ENCODE measurements around the gene RGS2.

Gene RGS2

GRCh38 chr1:192797143-192797542, 11.7 kb upstream of the RGS2 start:
- DNase-seq = no peak

DNA sequence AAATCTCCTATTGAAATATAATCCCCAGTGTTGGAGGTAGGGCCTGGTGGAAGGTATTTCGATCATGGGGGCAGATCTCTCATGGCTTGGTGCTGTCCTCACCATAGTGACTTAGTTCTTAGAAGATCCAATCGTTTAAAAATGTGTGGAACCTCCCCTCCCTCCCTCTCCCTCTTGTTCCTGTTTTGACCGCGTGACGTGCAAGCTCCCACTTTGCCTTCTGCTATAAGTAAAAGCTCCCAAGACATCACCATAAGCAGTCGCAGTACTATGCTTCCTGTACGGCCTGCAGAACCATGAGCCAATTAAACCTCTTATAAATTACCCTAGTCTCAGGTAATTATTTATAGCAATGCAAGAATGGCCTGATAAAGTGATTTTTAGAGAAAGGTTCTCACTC, 10.9 kb upstream of the RGS2 start:
- DNase-seq = no peak

DNA sequence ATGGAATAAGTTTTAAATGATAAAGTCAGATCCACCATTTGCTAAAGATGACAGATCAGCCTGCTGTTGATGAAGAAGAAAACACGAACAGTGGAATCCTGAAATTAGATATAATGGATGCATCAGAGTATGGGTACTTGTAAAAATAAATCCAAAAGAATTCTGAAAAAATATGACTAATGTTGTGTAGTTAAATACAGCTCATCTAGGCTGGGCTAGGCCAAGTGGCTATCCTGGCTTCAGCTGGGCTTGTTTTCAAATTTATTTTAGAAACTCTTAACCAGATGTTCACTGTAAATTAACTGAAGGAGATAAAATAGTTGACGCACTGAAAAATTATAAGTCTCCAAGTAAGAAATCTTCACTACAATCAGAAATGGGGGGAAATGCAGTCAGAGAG, 7.4 kb upstream of the RGS2 start:
- DNase-seq = no peak

DNA sequence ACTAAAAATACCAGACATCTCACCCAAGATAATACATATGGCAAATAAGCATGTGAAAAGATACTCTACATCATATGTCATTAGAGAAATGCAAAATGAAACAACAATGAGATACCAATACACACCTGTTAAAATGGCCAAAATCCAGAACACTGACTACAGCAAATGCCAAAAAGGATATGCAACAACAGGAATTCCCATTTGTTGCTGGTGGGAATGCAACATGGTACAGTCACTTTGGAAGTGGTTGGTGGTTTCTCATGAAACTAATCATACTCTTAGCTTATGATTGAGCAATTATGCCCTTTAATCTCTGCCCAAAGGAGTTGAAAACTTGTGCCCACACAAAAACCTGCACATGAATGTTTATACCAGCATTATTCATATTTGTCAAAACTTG, 6.4 kb upstream of the RGS2 start:
- DNase-seq = no peak

DNA sequence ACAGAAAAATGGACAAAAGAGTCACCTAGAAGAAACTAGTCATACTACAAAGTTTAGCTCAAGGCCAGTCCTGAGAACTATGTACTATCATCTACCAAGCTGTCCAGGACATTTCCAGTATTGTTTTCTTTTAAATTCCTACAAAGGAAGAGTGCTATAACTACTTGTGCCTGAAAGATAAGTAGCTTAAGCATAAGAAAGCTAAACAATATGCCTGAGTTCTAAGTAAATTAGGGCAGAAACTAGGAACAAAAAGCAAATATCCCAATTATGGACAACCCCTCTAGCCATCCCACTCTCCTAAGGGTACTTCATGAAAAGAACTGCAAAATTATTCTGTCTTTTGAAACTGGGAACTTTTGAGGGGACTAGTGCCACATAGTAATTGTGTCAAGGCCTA, 5.3 kb upstream of the RGS2 start:
- DNase-seq = no peak

DNA sequence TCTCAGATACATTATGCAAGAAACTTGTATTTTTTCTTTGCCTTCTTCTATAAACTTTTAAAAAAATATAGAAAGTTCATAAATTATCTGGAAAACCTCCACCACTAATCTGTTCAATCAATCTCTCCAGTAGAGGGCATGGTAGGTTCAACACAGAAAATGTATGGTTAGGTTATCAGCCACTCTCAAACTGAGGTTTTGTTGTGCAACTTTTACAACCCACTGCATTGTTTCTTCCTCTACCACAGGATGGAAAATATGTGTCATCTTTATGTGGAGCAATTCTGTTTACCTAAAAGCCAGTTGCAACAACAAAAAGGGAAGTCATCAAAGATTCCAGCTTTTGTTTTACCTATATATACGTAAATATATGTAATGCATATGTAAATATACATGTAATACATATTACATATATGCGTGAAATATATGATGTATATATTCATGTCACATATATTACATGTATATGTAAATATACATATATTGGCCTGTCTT, 3.0 kb upstream of the RGS2 start:
- DNase-seq = peak; percentile 90

- peak; percentile 52 for DNase-seq
These were observed 1.4 kb upstream of the RGS2 start for GRCh38 chr1:192807211-192808162.

GRCh38 chr1:192808163-192808517, 699 bp upstream of the RGS2 start:
- DNase-seq = no peak

- peak; percentile 52 for DNase-seq
These were observed 741 bp downstream of the RGS2 start for GRCh38 chr1:192809307-192810252.

DNA sequence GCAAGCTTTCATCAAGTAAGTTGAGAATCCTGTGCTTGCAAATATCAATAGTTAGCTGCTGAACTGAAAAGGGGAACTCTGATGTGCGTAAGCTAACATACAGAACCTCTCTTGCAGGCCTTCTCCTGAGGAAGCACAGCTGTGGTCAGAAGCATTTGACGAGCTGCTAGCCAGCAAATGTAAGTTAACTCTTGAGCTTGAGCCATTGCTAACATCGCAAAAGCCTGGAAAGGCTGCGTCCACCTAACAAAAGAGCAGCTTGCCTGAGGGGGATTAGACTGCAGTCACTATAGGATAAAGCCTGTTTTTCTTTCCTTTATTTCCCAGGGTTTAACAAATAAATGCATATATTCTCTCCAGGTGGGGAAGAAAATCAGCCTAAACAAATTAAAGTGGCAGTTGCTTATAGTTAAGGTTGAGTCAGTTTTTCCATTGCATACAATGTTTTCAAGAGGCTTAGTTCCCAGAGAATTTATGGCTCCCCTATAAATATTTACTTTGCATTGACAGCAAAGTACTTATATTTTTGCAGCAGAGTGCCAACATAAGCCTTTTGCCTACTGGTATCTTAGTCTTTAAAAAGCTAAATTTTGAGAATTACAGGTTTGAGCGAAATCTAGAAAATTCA, 1.5 kb downstream of the RGS2 start:
- peak; percentile 28 for DNase-seq

DNA sequence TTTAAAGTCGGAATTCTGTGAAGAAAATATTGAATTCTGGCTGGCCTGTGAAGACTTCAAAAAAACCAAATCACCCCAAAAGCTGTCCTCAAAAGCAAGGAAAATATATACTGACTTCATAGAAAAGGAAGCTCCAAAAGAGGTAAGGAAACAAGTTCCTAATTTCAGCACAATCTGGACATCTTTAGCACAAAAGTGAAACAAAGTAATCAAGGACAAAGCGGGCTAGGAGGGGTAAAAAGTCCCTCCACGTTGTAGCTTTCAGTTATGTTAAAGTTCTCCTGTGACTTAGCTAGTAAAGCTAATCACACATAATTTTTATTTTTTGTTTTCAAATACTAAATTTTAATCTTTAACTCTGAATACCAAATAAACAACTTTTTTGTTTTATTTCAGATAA, 2.2 kb downstream of the RGS2 start:
- DNase-seq = no peak

- DNase-seq = no peak
These were observed 2.9 kb downstream of the RGS2 start for GRCh38 chr1:192811594-192812239.

DNA sequence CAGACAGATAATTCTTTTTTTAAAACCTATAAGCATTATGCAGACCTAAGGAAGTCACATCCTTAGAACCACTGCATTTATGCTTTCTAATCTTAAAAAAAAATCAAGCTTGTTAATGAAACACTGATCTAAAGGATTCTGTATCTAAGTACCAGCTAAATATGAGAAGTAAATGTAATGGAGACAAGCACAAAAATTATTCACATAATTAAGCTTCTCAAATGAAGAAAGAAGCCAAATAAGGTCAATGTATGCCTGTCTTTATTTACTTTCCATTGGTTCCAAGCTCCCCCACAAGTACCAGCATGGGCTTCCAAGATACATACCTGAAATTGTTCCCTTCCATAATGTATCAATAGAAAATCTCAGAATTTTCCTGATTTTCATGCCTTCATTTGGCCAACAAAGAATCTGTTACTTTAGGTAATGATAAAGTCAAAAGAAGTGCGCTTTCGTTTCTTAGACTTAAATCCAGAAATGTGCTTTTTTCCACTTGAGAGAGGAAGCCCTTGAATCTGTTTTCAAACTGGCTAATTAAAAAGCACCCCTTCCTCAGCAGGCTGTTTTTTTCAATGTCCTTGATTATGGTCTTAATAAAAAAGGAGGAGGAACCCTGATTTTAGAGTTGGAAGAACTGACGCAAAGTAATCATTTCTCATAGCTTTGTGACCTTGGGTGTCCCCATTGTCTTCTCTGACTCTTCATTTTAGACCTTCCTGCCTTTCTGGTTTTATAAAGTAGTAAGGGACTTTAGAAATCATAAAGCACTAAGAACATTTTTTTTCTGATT, 3.8 kb downstream of the RGS2 start:
- DNase-seq = no peak

GRCh38 chr1:192814805-192815204, 6.0 kb downstream of the RGS2 start:
- no peak for DNase-seq

DNA sequence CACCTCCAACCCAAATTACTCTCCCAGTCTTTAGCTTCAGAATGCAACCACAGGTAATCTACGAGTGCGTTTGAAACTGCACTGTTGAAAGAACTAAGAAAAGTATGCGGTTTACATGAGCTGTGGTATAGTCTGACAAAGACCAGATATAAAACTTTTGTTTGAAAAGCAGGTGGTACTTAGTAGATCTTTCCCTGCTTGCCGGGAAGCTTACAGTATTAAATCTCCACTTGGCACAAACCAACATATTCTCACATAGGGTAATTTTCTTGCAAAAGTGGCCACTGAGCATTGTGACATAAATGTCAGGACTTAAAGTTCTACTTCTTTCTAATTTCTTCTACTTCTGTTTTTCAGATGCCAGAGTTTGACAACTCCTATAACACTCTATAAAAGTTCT, 8.4 kb downstream of the RGS2 start:
- no peak for DNase-seq

DNA sequence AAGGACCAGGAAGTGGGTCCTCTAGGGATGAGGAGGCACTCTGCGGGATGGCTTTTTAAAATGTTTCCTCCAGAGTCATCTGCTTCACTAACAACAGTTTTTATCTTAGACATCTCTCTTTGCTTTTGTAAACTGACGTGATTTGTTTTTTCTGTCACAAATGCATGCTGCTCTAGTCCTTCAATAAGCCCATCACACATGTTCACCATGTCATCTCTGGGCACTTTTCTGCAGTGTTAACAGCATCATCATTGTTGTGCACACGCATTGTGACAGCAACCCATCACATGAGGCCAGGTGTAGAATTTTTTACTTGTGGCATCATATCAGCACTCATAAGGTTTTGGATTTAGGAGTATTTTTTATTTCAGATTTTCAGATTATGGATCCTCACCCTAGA, 12.5 kb downstream of the RGS2 start:
- no peak for DNase-seq

GRCh38 chr1:192824511-192824910, 15.7 kb downstream of the RGS2 start:
- no peak for DNase-seq

- DNase-seq = peak; percentile 43
These were observed 18.1 kb downstream of the RGS2 start for GRCh38 chr1:192826791-192827546.

DNA sequence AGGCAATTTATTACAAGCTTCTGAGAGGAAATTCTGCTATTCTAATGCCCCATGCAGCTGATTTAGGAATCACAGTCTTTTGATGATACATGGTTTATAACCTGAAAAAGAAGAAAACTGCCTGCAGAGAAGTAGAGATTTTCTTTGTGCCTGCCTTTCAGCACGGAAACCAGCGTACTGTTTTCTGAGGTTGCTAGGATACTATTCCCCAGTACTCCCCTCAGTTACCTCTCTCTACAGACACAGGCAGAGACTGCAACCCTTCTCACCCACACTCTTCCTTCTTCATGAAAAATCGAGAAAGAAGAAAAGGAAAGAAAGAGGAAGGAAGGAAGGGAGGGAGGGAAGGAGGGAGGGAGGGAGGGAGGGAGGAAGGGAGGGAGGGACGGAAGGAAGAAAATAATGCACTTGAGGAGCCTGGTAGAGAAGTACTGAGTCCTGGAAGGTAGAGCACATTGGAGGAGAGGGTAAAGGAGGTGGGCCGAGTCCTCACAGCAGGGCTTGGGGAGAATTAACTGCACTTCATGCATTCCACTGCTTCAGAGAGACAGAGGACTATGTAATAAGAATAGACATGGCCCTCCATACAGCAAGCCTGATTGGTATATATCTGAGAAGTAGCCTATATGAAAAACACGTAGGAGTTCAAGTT, 21.9 kb downstream of the RGS2 start:
- DNase-seq = no peak

- peak; percentile 8 for DNase-seq
These were observed 23.0 kb downstream of the RGS2 start for GRCh38 chr1:192831706-192832355.

All from fibroblast of upper back skin (primary cell).